WTC11 (cell line): Measurements from ENCODE around the gene ARHGAP4.

Experiments used
- ATF1 ChIP-seq: sonication (generic); formaldehyde crosslinking; IDR thresholded peaks from 2 replicates; pipeline ENCODE4 v1.8.1; 2023; ENCODE audit warnings: mild to moderate bottlenecking, moderate library complexity, missing genetic modification reagents
- CBFB ChIP-seq: sonication (generic); formaldehyde crosslinking; IDR thresholded peaks from 2 replicates; pipeline ENCODE4 v1.8.1; 2022; ENCODE audit warnings: mild to moderate bottlenecking, low read depth, missing genetic modification reagents
- GABPB1 ChIP-seq: sonication (generic); formaldehyde crosslinking; IDR thresholded peaks from 2 replicates; pipeline ENCODE4 v1.8.1; 2023; ENCODE audit warnings: mild to moderate bottlenecking, missing genetic modification reagents
- NFE2L1 ChIP-seq: sonication (generic); formaldehyde crosslinking; IDR thresholded peaks from 2 replicates; pipeline ENCODE4 v1.8.1; 2023; ENCODE audit warnings: missing genetic modification reagents
- SP1 ChIP-seq: sonication (generic); formaldehyde crosslinking; conservative IDR thresholded peaks from 2 replicates; pipeline ENCODE4 v1.8.1; 2022; ENCODE audit warnings: missing genetic modification reagents
- TEAD1 ChIP-seq: sonication (generic); formaldehyde crosslinking; IDR thresholded peaks from 2 replicates; pipeline ENCODE4 v1.8.0; 2022; ENCODE audit warnings: mild to moderate bottlenecking, missing genetic modification reagents
- TF ChIP-seq, protein P1 (sequence below): fragments of 200-600 bp; IDR thresholded peaks from 2 replicates; pipeline ENCODE4 v1.8.0; 2022; ENCODE audit warnings: antibody characterized with exemption
- TF ChIP-seq, protein P2 (sequence below): sonication (generic); formaldehyde crosslinking; IDR thresholded peaks from 2 replicates; pipeline ENCODE4 v1.8.1; 2023; ENCODE audit warnings: mild to moderate bottlenecking, missing genetic modification reagents, moderate library complexity
- TF ChIP-seq, protein P3 (sequence below): sonication (generic); formaldehyde crosslinking; IDR thresholded peaks from 2 replicates; pipeline ENCODE4 v1.8.0; 2022; ENCODE audit warnings: mild to moderate bottlenecking, missing genetic modification reagents
- TF ChIP-seq, protein P4 (sequence below): sonication (generic); formaldehyde crosslinking; IDR thresholded peaks from 2 replicates; pipeline ENCODE4 v1.8.0; 2022; ENCODE audit warnings: mild to moderate bottlenecking, missing genetic modification reagents

DNA sequence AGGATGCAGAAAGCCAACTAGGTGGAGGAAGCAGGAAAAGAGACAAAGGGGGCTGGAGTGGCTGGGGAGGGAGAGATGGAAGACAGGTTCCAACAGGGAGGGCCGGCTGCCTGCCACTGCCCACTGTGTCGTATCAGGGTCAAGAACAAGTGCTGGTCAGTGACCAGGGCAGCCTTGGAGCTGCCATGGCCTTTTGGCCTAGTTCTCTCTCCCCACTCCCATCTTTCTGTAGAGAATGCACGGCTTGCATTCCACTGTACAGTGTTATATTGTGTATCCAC, 52.0 kb downstream of the ARHGAP4 start:
- TF ChIP-seq SP1 (CRISPR knock-in tag) (no peak), CBFB (CRISPR knock-in tag) (no peak), NFE2L1 (CRISPR knock-in tag) (no peak), TEAD1 (CRISPR knock-in tag) (no peak), GABPB1 (CRISPR knock-in tag) (no peak), ATF1 (CRISPR knock-in tag) (no peak)
- TF ChIP-seq, protein P1, sequence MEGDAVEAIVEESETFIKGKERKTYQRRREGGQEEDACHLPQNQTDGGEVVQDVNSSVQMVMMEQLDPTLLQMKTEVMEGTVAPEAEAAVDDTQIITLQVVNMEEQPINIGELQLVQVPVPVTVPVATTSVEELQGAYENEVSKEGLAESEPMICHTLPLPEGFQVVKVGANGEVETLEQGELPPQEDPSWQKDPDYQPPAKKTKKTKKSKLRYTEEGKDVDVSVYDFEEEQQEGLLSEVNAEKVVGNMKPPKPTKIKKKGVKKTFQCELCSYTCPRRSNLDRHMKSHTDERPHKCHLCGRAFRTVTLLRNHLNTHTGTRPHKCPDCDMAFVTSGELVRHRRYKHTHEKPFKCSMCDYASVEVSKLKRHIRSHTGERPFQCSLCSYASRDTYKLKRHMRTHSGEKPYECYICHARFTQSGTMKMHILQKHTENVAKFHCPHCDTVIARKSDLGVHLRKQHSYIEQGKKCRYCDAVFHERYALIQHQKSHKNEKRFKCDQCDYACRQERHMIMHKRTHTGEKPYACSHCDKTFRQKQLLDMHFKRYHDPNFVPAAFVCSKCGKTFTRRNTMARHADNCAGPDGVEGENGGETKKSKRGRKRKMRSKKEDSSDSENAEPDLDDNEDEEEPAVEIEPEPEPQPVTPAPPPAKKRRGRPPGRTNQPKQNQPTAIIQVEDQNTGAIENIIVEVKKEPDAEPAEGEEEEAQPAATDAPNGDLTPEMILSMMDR = no peak
- TF ChIP-seq, protein P2, sequence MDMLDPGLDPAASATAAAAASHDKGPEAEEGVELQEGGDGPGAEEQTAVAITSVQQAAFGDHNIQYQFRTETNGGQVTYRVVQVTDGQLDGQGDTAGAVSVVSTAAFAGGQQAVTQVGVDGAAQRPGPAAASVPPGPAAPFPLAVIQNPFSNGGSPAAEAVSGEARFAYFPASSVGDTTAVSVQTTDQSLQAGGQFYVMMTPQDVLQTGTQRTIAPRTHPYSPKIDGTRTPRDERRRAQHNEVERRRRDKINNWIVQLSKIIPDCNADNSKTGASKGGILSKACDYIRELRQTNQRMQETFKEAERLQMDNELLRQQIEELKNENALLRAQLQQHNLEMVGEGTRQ (CRISPR knock-in tag) = no peak
- TF ChIP-seq, protein P3, sequence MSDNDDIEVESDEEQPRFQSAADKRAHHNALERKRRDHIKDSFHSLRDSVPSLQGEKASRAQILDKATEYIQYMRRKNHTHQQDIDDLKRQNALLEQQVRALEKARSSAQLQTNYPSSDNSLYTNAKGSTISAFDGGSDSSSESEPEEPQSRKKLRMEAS = no peak
- TF ChIP-seq, protein P4, sequence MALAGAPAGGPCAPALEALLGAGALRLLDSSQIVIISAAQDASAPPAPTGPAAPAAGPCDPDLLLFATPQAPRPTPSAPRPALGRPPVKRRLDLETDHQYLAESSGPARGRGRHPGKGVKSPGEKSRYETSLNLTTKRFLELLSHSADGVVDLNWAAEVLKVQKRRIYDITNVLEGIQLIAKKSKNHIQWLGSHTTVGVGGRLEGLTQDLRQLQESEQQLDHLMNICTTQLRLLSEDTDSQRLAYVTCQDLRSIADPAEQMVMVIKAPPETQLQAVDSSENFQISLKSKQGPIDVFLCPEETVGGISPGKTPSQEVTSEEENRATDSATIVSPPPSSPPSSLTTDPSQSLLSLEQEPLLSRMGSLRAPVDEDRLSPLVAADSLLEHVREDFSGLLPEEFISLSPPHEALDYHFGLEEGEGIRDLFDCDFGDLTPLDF (CRISPR knock-in tag) = no peak
